Measurements from ENCODE around the gene KDM6A.
"Not testable (repeated sequence)": the region's sequence is repeated elsewhere in the genome, so short reads cannot be mapped to it uniquely, and the experiment has no call there.

KDM6A gene

GRCh38 chrX:44927398-44927797 lies 54.4 kb downstream of the KDM6A start:
- DNase-seq (ENCODE audit: low spot score) = no peak

- DNase-seq (ENCODE audit: low spot score) = no peak
These were observed 58.5 kb downstream of the KDM6A start for GRCh38 chrX:44931441-44931973.

GRCh38 chrX:44935172-44935571 lies 62.2 kb downstream of the KDM6A start:
- no peak for DNase-seq (ENCODE audit: low spot score)

GRCh38 chrX:44935640-44936039 lies 62.7 kb downstream of the KDM6A start:
- no peak for DNase-seq (ENCODE audit: low spot score)

GRCh38 chrX:44937606-44938005 lies 64.6 kb downstream of the KDM6A start:
- no peak for DNase-seq (ENCODE audit: low spot score)

- DNase-seq (ENCODE audit: low spot score) = no peak
These were observed 65.1 kb downstream of the KDM6A start for GRCh38 chrX:44938111-44938510.

- not testable (repeated sequence) for DNase-seq (ENCODE audit: low spot score)
These were observed 67.6 kb downstream of the KDM6A start for GRCh38 chrX:44940541-44940940.

- DNase-seq (ENCODE audit: low spot score) = no peak
These were observed 70.0 kb downstream of the KDM6A start for GRCh38 chrX:44943007-44943406.

- no peak for DNase-seq (ENCODE audit: low spot score)
These were observed 71.9 kb downstream of the KDM6A start for GRCh38 chrX:44944894-44945293.

- no peak for DNase-seq (ENCODE audit: low spot score)
These were observed 72.7 kb downstream of the KDM6A start for GRCh38 chrX:44945736-44946135.

- no peak for DNase-seq (ENCODE audit: low spot score)
These were observed 73.8 kb downstream of the KDM6A start for GRCh38 chrX:44946771-44947170.

- DNase-seq (ENCODE audit: low spot score) = no peak
These were observed 75.0 kb downstream of the KDM6A start for GRCh38 chrX:44947995-44948394.

- DNase-seq (ENCODE audit: low spot score) = no peak
These were observed 75.4 kb downstream of the KDM6A start for GRCh38 chrX:44948406-44948805.

- no peak for DNase-seq (ENCODE audit: low spot score)
These were observed 76.1 kb downstream of the KDM6A start for GRCh38 chrX:44949125-44949524.

GRCh38 chrX:44950471-44951366 lies 77.7 kb downstream of the KDM6A start:
- not testable (repeated sequence) for DNase-seq (ENCODE audit: low spot score)

GRCh38 chrX:44951572-44952067 lies 78.6 kb downstream of the KDM6A start:
- no peak for DNase-seq (ENCODE audit: low spot score)

- no peak for DNase-seq (ENCODE audit: low spot score)
These were observed 79.5 kb downstream of the KDM6A start for GRCh38 chrX:44952329-44953027.

GRCh38 chrX:44953734-44954502 lies 80.9 kb downstream of the KDM6A start:
- no peak for DNase-seq (ENCODE audit: low spot score)

- no peak for DNase-seq (ENCODE audit: low spot score)
These were observed 81.6 kb downstream of the KDM6A start for GRCh38 chrX:44954562-44954961.

- DNase-seq (ENCODE audit: low spot score) = no peak
These were observed 84.9 kb downstream of the KDM6A start for GRCh38 chrX:44957848-44958247.

- DNase-seq (ENCODE audit: low spot score) = no peak
These were observed 85.5 kb downstream of the KDM6A start for GRCh38 chrX:44958480-44958879.

All from AG20443 (cell line).